ENCODE data around the gene CYP2C9. TPM values are rescaled to one million over a fixed set of nuclear protein-coding genes. Genes with fewer than 3 reads are reported as not detected.
A peak's percentile ranks its signal among the peaks of the same experiment; 100 is the strongest.
"Not testable (repeated sequence)": the region's sequence is repeated elsewhere in the genome, so short reads cannot be mapped to it uniquely, and the experiment has no call there.

The CYP2C9 gene
- total and polyA plus RNA-seq, 2 donors from 2014 or later: 2.4 to 2.9 TPM

DNA sequence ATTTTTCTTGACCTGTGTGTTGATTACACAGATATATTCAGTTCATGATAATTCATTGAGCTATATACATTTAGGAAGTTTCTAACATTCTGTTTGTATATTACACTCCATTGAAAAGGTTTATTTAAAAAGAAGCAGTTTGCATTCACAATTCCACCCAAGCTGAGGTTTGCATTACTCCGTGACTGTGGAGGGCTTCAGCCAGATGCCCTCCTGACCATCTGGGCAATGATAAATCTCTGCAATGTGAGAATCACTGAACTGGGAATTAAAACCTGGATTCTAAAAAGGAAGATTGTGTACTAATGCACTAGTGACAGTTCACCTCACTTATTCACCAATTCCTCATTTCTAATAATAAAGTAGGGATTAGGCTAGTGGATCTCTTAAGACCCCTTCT lies 36.4 kb upstream of the CYP2C9 start:
- Histone ChIP-seq H3K4me1 (ENCODE audit: control insufficient read depth in 2 of 3, insufficient read depth in 2 of 3, low read depth in 1 of 3, low read length in 3 of 3) (peaks cover 0 to 13% (median 0%) of the 10 kb centered on the region in 3 donors), H3K36me3 (ENCODE audit: control insufficient read depth in 2 of 3, insufficient read depth in 3 of 3, low read length in 3 of 3) (no peaks in the 10 kb centered on the region), H3K27ac (ENCODE audit: low read depth in 2 of 2, low read length in 2 of 2) (no peak overlapping the region), H3K9me3 (ENCODE audit: control insufficient read depth in 2 of 3, insufficient read depth in 1 of 3, low read length in 3 of 3) (no peaks in the 10 kb centered on the region), H3K9ac (ENCODE audit: low read length in 3 of 3) (no peak overlapping the region), H3K4me3 (ENCODE audit: low read length in 3 of 3) (peak overlapping the region in 1 of 3 donors; percentile 23), H3K27me3 (ENCODE audit: control insufficient read depth, insufficient read depth, low read length) (no peaks in the 10 kb centered on the region)
- no peak for FAIRE-seq
- intact Hi-C loops (cut with DNase I): no loop called here
- DNase-seq: no peak
- TF ChIP-seq, protein P1, sequence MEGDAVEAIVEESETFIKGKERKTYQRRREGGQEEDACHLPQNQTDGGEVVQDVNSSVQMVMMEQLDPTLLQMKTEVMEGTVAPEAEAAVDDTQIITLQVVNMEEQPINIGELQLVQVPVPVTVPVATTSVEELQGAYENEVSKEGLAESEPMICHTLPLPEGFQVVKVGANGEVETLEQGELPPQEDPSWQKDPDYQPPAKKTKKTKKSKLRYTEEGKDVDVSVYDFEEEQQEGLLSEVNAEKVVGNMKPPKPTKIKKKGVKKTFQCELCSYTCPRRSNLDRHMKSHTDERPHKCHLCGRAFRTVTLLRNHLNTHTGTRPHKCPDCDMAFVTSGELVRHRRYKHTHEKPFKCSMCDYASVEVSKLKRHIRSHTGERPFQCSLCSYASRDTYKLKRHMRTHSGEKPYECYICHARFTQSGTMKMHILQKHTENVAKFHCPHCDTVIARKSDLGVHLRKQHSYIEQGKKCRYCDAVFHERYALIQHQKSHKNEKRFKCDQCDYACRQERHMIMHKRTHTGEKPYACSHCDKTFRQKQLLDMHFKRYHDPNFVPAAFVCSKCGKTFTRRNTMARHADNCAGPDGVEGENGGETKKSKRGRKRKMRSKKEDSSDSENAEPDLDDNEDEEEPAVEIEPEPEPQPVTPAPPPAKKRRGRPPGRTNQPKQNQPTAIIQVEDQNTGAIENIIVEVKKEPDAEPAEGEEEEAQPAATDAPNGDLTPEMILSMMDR (IDR thresholded peaks at IDR 0.05; ENCODE audit: borderline replicate concordance, extremely low read depth, insufficient read depth): no peak

DNA sequence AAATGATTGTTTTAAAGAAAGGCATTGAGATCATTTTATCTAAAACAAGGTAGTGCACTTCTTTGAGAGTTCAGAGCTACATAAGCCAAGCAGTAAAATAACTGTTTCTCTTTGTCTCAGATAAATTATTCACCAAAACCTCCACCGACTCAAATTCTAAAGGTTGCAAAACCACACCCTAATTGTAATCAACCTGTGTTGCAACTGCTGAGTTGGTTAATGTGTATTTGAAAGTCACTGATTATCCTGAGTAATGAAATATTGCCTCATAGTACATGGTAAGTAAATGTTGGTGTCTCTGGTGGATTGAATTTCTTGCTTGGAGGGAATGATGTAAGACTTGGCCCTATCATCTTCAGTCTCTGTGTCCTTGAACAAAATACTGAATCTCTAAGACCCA lies 35.9 kb upstream of the CYP2C9 start:
- H3K27ac ChIP-seq (ENCODE audit: low read depth in 2 of 2, low read length in 2 of 2): no peak overlapping the region
- TF ChIP-seq, protein P1 (IDR thresholded peaks at IDR 0.05; ENCODE audit: borderline replicate concordance, extremely low read depth, insufficient read depth): no peak
- intact Hi-C loops (cut with DNase I): no loop called here
- peak in 2 of 5 donors; percentile 48 to 58 for DNase-seq
- peak overlapping the region in 1 of 3 donors; percentile 23 for H3K4me3 ChIP-seq (ENCODE audit: low read length in 3 of 3)
- H3K9me3 ChIP-seq (ENCODE audit: control insufficient read depth in 2 of 3, insufficient read depth in 1 of 3, low read length in 3 of 3): no peaks in the 10 kb centered on the region
- H3K36me3 ChIP-seq (ENCODE audit: control insufficient read depth in 2 of 3, insufficient read depth in 3 of 3, low read length in 3 of 3): no peaks in the 10 kb centered on the region
- no peak overlapping the region for H3K9ac ChIP-seq (ENCODE audit: low read length in 3 of 3)
- H3K4me1 ChIP-seq (ENCODE audit: control insufficient read depth in 2 of 3, insufficient read depth in 2 of 3, low read depth in 1 of 3, low read length in 3 of 3): peaks cover 0 to 13% (median 0%) of the 10 kb centered on the region in 3 donors
- no peaks in the 10 kb centered on the region for H3K27me3 ChIP-seq (ENCODE audit: control insufficient read depth, insufficient read depth, low read length)
- peak; percentile 93 for FAIRE-seq

DNA sequence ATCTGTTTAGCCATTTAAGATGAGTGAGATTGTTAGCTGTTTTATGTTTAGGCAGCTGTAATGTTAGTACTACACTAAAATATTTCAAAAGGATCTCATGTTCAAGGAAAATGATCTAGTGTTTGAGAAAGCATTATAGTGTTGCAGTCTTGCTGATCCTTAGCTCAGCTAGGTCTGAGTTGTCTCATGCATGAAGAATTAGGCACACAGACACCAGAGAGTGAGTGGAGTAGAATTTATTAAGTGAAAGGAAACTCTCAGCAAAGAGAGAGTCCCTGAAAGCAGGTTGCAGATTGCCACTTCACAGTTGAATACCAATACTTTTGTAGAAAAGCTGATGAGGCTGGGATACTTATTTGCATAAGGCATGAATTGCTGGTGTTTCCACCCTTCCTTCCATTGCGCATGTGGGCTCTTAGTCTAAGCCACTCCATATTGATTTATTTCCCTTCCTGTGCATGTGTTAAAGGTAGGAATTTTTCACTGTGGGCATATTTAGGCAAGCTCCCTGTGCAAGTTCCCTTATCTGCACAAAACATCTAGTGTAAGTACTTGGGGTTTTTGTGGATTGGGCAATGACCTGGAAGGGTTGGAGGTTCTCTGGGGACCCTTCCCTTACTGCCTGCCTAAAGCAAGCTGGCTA lies 33.8 kb upstream of the CYP2C9 start:
- H3K27me3 ChIP-seq (ENCODE audit: control insufficient read depth, insufficient read depth, low read length); H3K4me3 ChIP-seq (ENCODE audit: low read length in 3 of 3); H3K9me3 ChIP-seq (ENCODE audit: control insufficient read depth in 2 of 3, insufficient read depth in 1 of 3, low read length in 3 of 3); FAIRE-seq; H3K36me3 ChIP-seq (ENCODE audit: control insufficient read depth in 2 of 3, insufficient read depth in 3 of 3, low read length in 3 of 3); intact Hi-C loops (cut with DNase I); H3K9ac ChIP-seq (ENCODE audit: low read length in 3 of 3): not testable (repeated sequence)
- peaks cover 0 to 13% (median 0%) of the 10 kb centered on the region in 3 donors for H3K4me1 ChIP-seq (ENCODE audit: control insufficient read depth in 2 of 3, insufficient read depth in 2 of 3, low read depth in 1 of 3, low read length in 3 of 3)
- peak in 2 of 5 donors; percentile 7 to 16 for DNase-seq
- H3K27ac ChIP-seq (ENCODE audit: low read depth in 2 of 2, low read length in 2 of 2): peak overlapping the region; percentile 23 to 37

DNA sequence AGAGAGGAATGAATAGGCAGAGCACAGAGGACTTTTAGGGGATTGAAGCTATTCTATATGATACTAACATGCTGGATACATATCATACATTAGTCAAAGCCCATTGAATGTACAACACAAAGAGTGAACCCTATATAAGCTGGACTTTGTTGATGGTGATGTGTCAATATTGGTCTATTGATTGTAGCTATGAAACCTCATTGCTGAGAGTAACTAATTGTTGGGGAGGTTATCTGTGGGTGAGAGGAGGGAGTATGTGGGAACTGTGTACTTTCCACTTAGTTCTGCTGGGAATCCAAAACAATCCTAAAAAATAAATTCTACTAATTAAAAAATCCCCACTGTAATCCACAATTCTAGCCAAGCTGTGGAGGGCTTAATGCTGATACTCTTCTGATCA lies 22.0 kb upstream of the CYP2C9 start:
- no peak for DNase-seq
- no peaks in the 10 kb centered on the region for H3K27me3 ChIP-seq (ENCODE audit: control insufficient read depth, insufficient read depth, low read length)
- FAIRE-seq: no peak

More for the DNA sequence above, 22.0 kb upstream of the CYP2C9 start:
- no peak overlapping the region for H3K9ac ChIP-seq (ENCODE audit: low read length in 3 of 3)
- H3K27ac ChIP-seq (ENCODE audit: low read depth in 2 of 2, low read length in 2 of 2): no peak overlapping the region
- TF ChIP-seq, protein P1 (IDR thresholded peaks at IDR 0.05; ENCODE audit: borderline replicate concordance, extremely low read depth, insufficient read depth): no peak
- peaks cover 0 to 14% (median 0%) of the 10 kb centered on the region in 3 donors for H3K9me3 ChIP-seq (ENCODE audit: control insufficient read depth in 2 of 3, insufficient read depth in 1 of 3, low read length in 3 of 3)
- H3K36me3 ChIP-seq (ENCODE audit: control insufficient read depth in 2 of 3, insufficient read depth in 3 of 3, low read length in 3 of 3): no peaks in the 10 kb centered on the region
- intact Hi-C loops (cut with DNase I): no loop called here
- no peaks in the 10 kb centered on the region for H3K4me1 ChIP-seq (ENCODE audit: control insufficient read depth in 2 of 3, insufficient read depth in 2 of 3, low read depth in 1 of 3, low read length in 3 of 3)
- H3K4me3 ChIP-seq (ENCODE audit: low read length in 3 of 3): no peak overlapping the region
